Breast epithelium (tissue), 3 donors: ENCODE measurements around the gene NAALADL2.

Experiments used
- CTCF ChIP-seq, 3 donors: fragments of 450-650 bp; IDR thresholded peaks; one replicate each; pipeline ENCODE4 v1.5.1; 2016 to 2017; ENCODE audit warnings: antibody characterized with exemption in 3 of 3, mild to moderate bottlenecking in 3 of 3, moderate library complexity in 3 of 3
- POLR2A ChIP-seq: fragments of 450-650 bp; IDR thresholded peaks from one replicate; pipeline ENCODE4 v1.6.1; 2016; ENCODE audit warnings: antibody characterized with exemption, mild to moderate bottlenecking, moderate library complexity
- POLR2AphosphoS5 ChIP-seq, 3 donors: sonication (generic); formaldehyde crosslinking; IDR thresholded peaks; one replicate each; pipeline ENCODE4 v1.6.1; 2017; ENCODE audit warnings: antibody characterized with exemption in 3 of 3

GRCh38 chr3:175103298-175103697 is 244.2 kb downstream of the NAALADL2 start:
- TF ChIP-seq CTCF (IDR thresholded peaks at IDR 0.05) (no peak), POLR2A (no peak), POLR2AphosphoS5 (IDR thresholded peaks at IDR 0.05) (no peak)
